Measurements from ENCODE around the gene ZFP1. TPM values are rescaled to one million over a fixed set of nuclear protein-coding genes. Genes with fewer than 3 reads are reported as not detected.

The ZFP1 gene
- total and polyA plus RNA-seq, 5 donors from 2014 or later = 14.2 to 19.2 (median 16.5) TPM

GRCh38 chr16:75193730-75194444 is 45.6 kb downstream of the ZFP1 start:
- no peaks in the 10 kb centered on the region for H3K4me1 Mint-ChIP-seq

DNA sequence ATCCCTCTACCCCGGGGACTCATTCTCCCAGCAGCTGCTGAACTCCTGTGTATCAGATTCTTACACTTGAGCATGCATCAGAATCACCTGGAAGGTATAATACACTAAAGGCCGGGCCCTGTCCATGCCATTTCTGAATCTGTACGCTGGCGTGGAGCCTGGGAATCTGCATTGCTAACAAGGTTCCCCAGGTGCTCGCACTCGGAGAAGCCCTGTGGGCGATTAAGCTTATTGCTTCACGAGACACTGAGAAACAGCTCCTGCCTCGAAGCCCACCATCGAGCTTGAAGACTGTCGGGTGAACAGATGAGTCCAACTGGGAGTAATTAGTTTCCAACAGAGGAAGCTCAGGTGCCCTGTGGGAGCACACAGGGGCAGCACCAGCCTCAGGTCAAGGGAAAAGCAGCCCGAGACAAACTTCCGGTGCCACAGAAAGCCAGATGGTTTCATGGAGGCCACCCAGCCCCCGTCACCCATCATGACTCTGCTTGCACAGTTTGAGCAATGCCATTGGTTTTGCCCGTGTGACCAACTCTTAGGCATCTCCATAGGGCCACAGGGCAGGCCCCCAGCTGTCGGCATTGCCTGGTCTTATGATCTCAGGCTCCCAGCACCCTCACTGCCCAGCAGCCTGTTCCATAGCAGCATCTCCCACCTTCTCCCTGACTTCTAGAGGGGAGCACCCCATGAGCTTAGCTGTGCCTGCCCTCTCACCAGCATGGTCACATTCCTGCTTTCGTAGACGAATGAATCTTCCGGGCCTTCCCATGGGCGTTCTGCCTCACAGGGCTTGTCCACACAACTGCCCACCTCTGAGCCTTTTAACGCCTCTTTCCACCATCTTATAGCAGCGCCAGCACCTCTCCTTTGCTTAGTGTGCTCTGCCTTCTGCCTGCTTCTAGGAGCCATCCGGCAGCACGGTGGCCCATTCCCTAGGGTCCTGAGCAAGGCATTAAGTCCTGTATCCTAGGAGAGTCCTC is 47.8 kb downstream of the ZFP1 start:
- Mint-ChIP-seq H3K36me3 (no peaks in the 10 kb centered on the region), H3K27me3 (peaks cover 25% of the 10 kb centered on the region), H3K4me3 (no peak overlapping the region), H3K27ac (no peak overlapping the region), H3K9me3 (no peaks in the 10 kb centered on the region), H3K4me1 (peaks cover 4 to 11% (median 8%) of the 10 kb centered on the region in 4 donors)
- Histone ChIP-seq H3K4me3 (ENCODE audit: low read depth, low read length) (no peak overlapping the region), H3K27ac (ENCODE audit: insufficient read depth, low read length, poor library complexity, severe bottlenecking) (no peak overlapping the region), H3K9me3 (ENCODE audit: control insufficient read depth in 2 of 2, low read length in 2 of 2) (no peaks in the 10 kb centered on the region), H3K36me3 (ENCODE audit: control insufficient read depth, insufficient read depth, low read length) (no peaks in the 10 kb centered on the region), H3K27me3 (ENCODE audit: control insufficient read depth, insufficient read depth, low read length) (peaks cover 5% of the 10 kb centered on the region), H3K4me1 (ENCODE audit: control insufficient read depth, insufficient read depth, low read length, poor library complexity, severe bottlenecking) (no peaks in the 10 kb centered on the region)
- no peak for DNase-seq
- no peak for ATAC-seq (ENCODE audit: low read depth in 2 of 2)

More at GRCh38 chr16:75193730-75194444, 45.6 kb downstream of the ZFP1 start:
- Histone ChIP-seq H3K36me3 (ENCODE audit: control insufficient read depth, insufficient read depth, low read length) (no peaks in the 10 kb centered on the region), H3K4me3 (ENCODE audit: low read depth, low read length) (no peak overlapping the region), H3K27ac (ENCODE audit: insufficient read depth, low read length, poor library complexity, severe bottlenecking) (no peak overlapping the region), H3K4me1 (ENCODE audit: control insufficient read depth, insufficient read depth, low read length, poor library complexity, severe bottlenecking) (no peaks in the 10 kb centered on the region), H3K27me3 (ENCODE audit: control insufficient read depth, insufficient read depth, low read length) (peaks cover 5% of the 10 kb centered on the region), H3K9me3 (ENCODE audit: control insufficient read depth in 2 of 2, low read length in 2 of 2) (no peaks in the 10 kb centered on the region)
- Mint-ChIP-seq H3K4me3 (no peak overlapping the region), H3K36me3 (no peaks in the 10 kb centered on the region), H3K27me3 (peaks cover 27% of the 10 kb centered on the region), H3K9me3 (peaks cover 0 to 3% (median 0%) of the 10 kb centered on the region in 7 donors), H3K27ac (no peak overlapping the region)
- DNase-seq = no peak
- no peak for ATAC-seq (ENCODE audit: low read depth in 2 of 2)

DNA sequence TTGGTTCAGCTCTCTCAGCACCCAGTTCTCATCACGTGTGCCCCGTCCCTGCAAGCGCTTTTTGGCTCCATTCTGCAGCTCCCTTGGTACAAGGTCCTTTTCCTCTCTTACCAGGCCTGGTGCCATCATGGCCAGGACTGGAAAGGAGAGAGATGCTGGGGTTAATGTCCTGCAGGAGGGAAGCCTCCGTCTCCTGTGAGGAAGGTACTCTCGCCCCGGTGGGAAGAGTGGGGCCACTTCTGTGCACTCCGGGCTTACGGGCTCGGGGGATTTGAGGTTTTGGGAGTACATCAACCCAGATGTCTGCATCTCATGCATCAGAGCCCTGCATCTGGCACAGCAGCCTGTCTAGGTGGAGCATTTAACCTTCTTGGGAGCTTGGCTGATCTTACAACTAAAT is 48.5 kb downstream of the ZFP1 start:
- H3K4me3 ChIP-seq (ENCODE audit: low read depth, low read length) = no peak overlapping the region
- Mint-ChIP-seq H3K27ac (no peak overlapping the region), H3K4me1 (peaks cover 5 to 17% (median 10%) of the 10 kb centered on the region in 4 donors), H3K27me3 (peaks cover 25% of the 10 kb centered on the region), H3K9me3 (no peaks in the 10 kb centered on the region), H3K4me3 (no peak overlapping the region), H3K36me3 (no peaks in the 10 kb centered on the region)
- no peak overlapping the region for H3K27ac ChIP-seq (ENCODE audit: insufficient read depth, low read length, poor library complexity, severe bottlenecking)
- H3K4me1 ChIP-seq (ENCODE audit: control insufficient read depth, insufficient read depth, low read length, poor library complexity, severe bottlenecking) = no peaks in the 10 kb centered on the region
- ATAC-seq (ENCODE audit: low read depth in 2 of 2) = no peak
- DNase-seq = no peak
- no peaks in the 10 kb centered on the region for H3K9me3 ChIP-seq (ENCODE audit: control insufficient read depth in 2 of 2, low read length in 2 of 2)
- H3K27me3 ChIP-seq (ENCODE audit: control insufficient read depth, insufficient read depth, low read length) = peaks cover 5% of the 10 kb centered on the region
- no peaks in the 10 kb centered on the region for H3K36me3 ChIP-seq (ENCODE audit: control insufficient read depth, insufficient read depth, low read length)

- Mint-ChIP-seq H3K9me3 (no peaks in the 10 kb centered on the region), H3K27ac (peak overlapping the region in 2 of 3 donors; percentile 18 to 76)
- H3K9me3 ChIP-seq (ENCODE audit: control insufficient read depth in 2 of 2, low read length in 2 of 2) = no peaks in the 10 kb centered on the region
These were observed 49.3 kb downstream of the ZFP1 start for GRCh38 chr16:75197522-75198134.

GRCh38 chr16:75198135-75198600 is 49.8 kb downstream of the ZFP1 start:
- Mint-ChIP-seq H3K27me3 (peaks cover 25% of the 10 kb centered on the region), H3K36me3 (no peaks in the 10 kb centered on the region), H3K9me3 (no peaks in the 10 kb centered on the region), H3K27ac (peak overlapping the region in 1 of 3 donors; percentile 18), H3K4me1 (peaks cover 5 to 19% (median 12%) of the 10 kb centered on the region in 4 donors), H3K4me3 (no peak overlapping the region)
- Histone ChIP-seq H3K4me1 (ENCODE audit: control insufficient read depth, insufficient read depth, low read length, poor library complexity, severe bottlenecking) (no peaks in the 10 kb centered on the region), H3K27me3 (ENCODE audit: control insufficient read depth, insufficient read depth, low read length) (peaks cover 5% of the 10 kb centered on the region), H3K9me3 (ENCODE audit: control insufficient read depth in 2 of 2, low read length in 2 of 2) (no peaks in the 10 kb centered on the region), H3K4me3 (ENCODE audit: low read depth, low read length) (no peak overlapping the region), H3K27ac (ENCODE audit: insufficient read depth, low read length, poor library complexity, severe bottlenecking) (no peak overlapping the region), H3K36me3 (ENCODE audit: control insufficient read depth, insufficient read depth, low read length) (no peaks in the 10 kb centered on the region)
- DNase-seq (no peak), ATAC-seq (ENCODE audit: low read depth in 2 of 2) (no peak)

More at GRCh38 chr16:75197522-75198134, 49.3 kb downstream of the ZFP1 start:
- no peaks in the 10 kb centered on the region for H3K4me1 ChIP-seq (ENCODE audit: control insufficient read depth, insufficient read depth, low read length, poor library complexity, severe bottlenecking)
- no peak overlapping the region for H3K27ac ChIP-seq (ENCODE audit: insufficient read depth, low read length, poor library complexity, severe bottlenecking)
- Mint-ChIP-seq H3K4me1 (peaks cover 5 to 19% (median 12%) of the 10 kb centered on the region in 4 donors), H3K4me3 (no peak overlapping the region), H3K27me3 (peaks cover 25% of the 10 kb centered on the region), H3K36me3 (no peaks in the 10 kb centered on the region)
- DNase-seq (no peak), ATAC-seq (ENCODE audit: low read depth in 2 of 2) (no peak)
- no peak overlapping the region for H3K4me3 ChIP-seq (ENCODE audit: low read depth, low read length)
- peaks cover 5% of the 10 kb centered on the region for H3K27me3 ChIP-seq (ENCODE audit: control insufficient read depth, insufficient read depth, low read length)
- no peaks in the 10 kb centered on the region for H3K36me3 ChIP-seq (ENCODE audit: control insufficient read depth, insufficient read depth, low read length)

- Mint-ChIP-seq H3K36me3 (no peaks in the 10 kb centered on the region), H3K27ac (peak overlapping the region in 1 of 3 donors; percentile 20), H3K4me1 (peaks cover 5 to 19% (median 12%) of the 10 kb centered on the region in 4 donors), H3K27me3 (peaks cover 13% of the 10 kb centered on the region), H3K4me3 (no peak overlapping the region), H3K9me3 (no peaks in the 10 kb centered on the region)
- no peaks in the 10 kb centered on the region for H3K9me3 ChIP-seq (ENCODE audit: control insufficient read depth in 2 of 2, low read length in 2 of 2)
- no peaks in the 10 kb centered on the region for H3K36me3 ChIP-seq (ENCODE audit: control insufficient read depth, insufficient read depth, low read length)
- DNase-seq (no peak), ATAC-seq (ENCODE audit: low read depth in 2 of 2) (no peak)
- no peaks in the 10 kb centered on the region for H3K4me1 ChIP-seq (ENCODE audit: control insufficient read depth, insufficient read depth, low read length, poor library complexity, severe bottlenecking)
- H3K27ac ChIP-seq (ENCODE audit: insufficient read depth, low read length, poor library complexity, severe bottlenecking) = no peak overlapping the region
- H3K27me3 ChIP-seq (ENCODE audit: control insufficient read depth, insufficient read depth, low read length) = peaks cover 5% of the 10 kb centered on the region
- no peak overlapping the region for H3K4me3 ChIP-seq (ENCODE audit: low read depth, low read length)
These were observed 53.8 kb downstream of the ZFP1 start for GRCh38 chr16:75202069-75202590.

DNA sequence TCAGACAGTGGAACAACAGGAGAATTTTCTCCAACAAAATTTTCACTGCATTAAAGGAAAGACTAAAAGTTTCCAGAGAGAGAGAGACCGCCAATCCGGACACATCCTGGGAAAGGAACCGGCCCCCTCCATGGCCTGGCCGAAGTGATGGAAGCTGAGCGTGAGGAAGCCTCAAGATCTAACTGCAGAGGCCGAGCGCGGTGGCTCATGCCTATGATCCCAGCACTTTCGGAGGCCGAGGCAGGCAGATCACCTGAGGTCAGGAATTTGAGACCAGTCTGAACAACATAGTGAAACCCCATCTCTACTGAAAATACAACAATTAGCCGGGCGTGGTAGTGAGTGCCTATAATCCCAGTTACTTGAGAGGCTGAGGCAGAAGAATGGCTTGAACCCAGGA is 54.8 kb downstream of the ZFP1 start:
- no peaks in the 10 kb centered on the region for H3K36me3 Mint-ChIP-seq
- ATAC-seq (ENCODE audit: low read depth in 2 of 2) (no peak), DNase-seq (no peak)
- no peaks in the 10 kb centered on the region for H3K9me3 ChIP-seq (ENCODE audit: control insufficient read depth in 2 of 2, low read length in 2 of 2)
- no peaks in the 10 kb centered on the region for H3K9me3 Mint-ChIP-seq
- no peaks in the 10 kb centered on the region for H3K4me1 ChIP-seq (ENCODE audit: control insufficient read depth, insufficient read depth, low read length, poor library complexity, severe bottlenecking)
- peak overlapping the region in 1 of 4 donors; percentile 54 for H3K4me3 Mint-ChIP-seq
- no peak overlapping the region for H3K27ac Mint-ChIP-seq
- no peaks in the 10 kb centered on the region for H3K36me3 ChIP-seq (ENCODE audit: control insufficient read depth, insufficient read depth, low read length)
- H3K4me3 ChIP-seq (ENCODE audit: low read depth, low read length) = no peak overlapping the region
- H3K27me3 ChIP-seq (ENCODE audit: control insufficient read depth, insufficient read depth, low read length) = peaks cover under 1% of the 10 kb centered on the region
- H3K4me1 Mint-ChIP-seq = peaks cover 5 to 19% (median 12%) of the 10 kb centered on the region in 4 donors
- no peak overlapping the region for H3K27ac ChIP-seq (ENCODE audit: insufficient read depth, low read length, poor library complexity, severe bottlenecking)
- H3K27me3 Mint-ChIP-seq = peaks cover 10% of the 10 kb centered on the region
